ENCODE results near the gene ZNF668.

Gene ZNF668

DNA sequence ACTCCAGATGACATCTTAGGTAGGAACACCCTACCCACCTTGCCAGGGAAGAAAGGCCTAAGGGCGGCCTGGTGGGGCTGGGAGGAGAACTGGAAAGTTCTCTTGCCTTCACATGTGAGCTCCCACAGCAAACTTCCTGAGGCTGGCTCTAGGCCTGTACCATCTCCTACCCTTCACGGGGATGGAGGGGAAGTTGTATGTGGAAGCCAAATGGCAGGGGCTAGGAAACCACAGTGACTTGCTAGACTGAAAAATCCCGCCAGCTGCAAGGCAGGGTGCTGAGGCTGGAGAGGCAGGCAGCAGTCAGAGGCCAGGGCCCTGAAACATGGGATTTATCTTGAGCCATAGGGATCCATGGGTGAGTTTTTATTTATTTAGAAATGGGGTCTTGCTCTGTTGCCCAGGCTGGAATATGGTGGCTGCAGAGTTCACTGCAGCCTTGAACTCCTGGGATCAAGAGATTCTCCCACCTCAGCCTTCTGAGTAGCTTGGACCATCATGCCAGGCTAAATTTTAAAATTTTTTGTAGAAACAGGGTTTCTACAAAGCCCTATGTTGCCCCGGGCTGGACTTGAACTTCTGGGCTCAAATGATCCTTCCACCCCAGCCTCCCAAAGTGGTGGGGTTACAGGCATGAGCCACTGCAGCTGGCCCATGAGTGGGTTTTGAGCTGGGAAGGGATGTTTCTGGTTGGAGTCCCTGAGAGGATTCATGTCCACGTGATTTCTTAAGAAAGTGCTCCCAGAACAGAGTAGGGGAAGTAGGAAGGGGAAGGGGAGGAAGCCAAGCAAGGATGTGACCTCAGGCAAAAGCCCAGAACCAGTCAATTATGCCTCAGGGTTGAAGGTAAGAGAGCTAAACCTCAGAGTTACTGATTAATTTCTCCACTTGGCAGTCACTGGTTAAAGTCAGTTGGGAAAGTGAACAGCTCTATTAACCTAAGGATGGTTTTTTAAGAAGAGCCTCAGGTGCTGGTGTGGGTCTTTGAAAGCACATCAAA lies 39.4 kb upstream of the ZNF668 start:
- peak overlapping the region; percentile 77 for H3K27ac ChIP-seq
- TF ChIP-seq, protein P1, sequence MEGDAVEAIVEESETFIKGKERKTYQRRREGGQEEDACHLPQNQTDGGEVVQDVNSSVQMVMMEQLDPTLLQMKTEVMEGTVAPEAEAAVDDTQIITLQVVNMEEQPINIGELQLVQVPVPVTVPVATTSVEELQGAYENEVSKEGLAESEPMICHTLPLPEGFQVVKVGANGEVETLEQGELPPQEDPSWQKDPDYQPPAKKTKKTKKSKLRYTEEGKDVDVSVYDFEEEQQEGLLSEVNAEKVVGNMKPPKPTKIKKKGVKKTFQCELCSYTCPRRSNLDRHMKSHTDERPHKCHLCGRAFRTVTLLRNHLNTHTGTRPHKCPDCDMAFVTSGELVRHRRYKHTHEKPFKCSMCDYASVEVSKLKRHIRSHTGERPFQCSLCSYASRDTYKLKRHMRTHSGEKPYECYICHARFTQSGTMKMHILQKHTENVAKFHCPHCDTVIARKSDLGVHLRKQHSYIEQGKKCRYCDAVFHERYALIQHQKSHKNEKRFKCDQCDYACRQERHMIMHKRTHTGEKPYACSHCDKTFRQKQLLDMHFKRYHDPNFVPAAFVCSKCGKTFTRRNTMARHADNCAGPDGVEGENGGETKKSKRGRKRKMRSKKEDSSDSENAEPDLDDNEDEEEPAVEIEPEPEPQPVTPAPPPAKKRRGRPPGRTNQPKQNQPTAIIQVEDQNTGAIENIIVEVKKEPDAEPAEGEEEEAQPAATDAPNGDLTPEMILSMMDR (IDR thresholded peaks at IDR 0.05), result no peak
- TF ChIP-seq ZFX (IDR thresholded peaks at IDR 0.05; ENCODE audit: borderline replicate concordance), result no peak

DNA sequence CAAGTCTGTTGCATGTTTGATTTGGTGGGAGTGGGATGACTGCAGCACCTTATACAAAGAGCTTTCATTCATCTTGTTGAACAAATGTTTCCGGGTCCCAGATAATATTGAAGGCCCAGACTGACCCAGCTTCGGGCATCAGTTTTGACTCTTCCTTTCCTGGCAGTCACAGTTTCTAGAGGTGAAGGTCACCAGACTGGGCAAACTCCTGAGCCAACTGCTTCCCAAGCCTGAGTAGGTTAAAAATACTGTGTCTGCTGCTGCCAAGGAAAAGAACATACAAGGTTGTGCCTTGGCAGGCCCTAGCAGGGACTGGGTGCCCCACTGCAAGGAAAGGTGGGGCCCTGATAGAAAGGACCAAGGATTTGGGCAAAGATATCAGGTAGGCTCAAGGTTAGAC lies 38.7 kb upstream of the ZNF668 start:
- H3K27ac ChIP-seq, result peak overlapping the region; percentile 77
- TF ChIP-seq, protein P1 (IDR thresholded peaks at IDR 0.05), result no peak
- no peak for TF ChIP-seq ZFX (IDR thresholded peaks at IDR 0.05; ENCODE audit: borderline replicate concordance)

DNA sequence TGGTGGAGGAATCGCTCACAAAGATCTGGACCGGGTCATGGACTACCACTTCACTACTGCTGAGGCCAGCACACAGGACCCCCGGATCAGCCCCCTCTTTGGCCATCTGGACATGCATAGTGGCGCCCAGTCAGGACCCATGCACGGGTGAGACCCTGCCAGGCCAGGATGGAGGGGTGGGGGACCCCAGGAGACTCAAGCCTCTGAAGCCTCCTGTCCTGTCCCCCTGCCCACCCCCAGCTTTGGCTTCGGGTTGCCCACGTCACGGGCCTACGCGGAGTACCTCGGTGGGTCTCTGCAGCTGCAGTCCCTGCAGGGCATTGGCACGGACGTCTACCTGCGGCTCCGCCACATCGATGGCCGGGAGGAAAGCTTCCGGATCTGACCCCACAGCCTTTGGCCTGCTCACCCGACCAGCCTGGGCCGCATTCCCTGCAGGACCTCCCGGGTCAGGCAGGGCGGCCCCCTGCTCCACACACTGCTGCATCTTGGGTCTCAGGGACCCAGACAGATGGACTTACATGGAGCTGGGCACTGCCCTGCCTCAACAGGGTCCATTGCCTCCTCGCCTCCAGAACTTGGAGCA lies 37.9 kb upstream of the ZNF668 start:
- TF ChIP-seq, protein P1 (IDR thresholded peaks at IDR 0.05), result no peak
- no peak for TF ChIP-seq ZFX (IDR thresholded peaks at IDR 0.05; ENCODE audit: borderline replicate concordance)
- no peak overlapping the region for H3K27ac ChIP-seq

DNA sequence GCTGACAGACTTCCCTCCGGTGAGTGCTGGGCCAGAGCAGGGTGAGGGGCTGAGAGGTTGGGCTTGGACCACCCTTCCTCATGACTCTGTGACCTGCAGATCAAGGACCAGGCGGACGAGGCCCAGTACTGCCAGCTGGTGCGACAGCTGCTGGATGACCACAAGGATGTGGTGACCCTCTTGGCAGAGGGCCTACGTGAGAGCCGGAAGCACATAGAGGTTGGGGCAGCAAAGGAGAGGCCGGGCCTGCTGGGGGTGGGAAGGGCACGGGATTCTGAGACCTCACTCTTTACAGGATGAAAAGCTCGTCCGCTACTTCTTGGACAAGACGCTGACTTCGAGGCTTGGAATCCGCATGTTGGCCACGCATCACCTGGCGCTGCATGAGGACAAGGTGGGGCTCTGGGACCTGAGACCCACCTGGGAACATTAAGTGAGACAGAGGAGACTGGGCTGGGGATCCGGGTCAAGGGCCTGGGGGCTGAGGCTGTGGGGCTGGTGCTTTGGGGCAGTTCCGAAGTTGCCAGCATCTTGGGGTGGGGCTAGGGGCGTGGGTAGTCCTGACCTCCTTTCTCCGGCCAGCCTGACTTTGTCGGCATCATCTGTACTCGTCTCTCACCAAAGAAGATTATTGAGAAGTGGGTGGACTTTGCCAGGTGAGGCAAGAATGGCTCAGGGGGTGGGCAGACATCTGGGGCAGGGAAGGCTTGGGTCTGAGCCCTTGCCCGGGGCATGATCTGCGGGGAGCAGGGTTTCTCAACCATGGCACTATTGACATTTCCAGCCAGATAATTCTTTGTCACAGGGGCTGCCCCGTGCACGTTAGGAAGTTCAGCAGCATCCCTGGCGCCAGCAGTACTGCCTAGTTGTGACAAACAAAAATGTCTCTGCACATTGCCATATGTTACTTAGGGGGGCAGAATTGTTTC lies 36.3 kb upstream of the ZNF668 start:
- TF ChIP-seq, protein P1 (IDR thresholded peaks at IDR 0.05), result no peak
- no peak for TF ChIP-seq ZFX (IDR thresholded peaks at IDR 0.05; ENCODE audit: borderline replicate concordance)
- no peak overlapping the region for H3K27ac ChIP-seq

DNA sequence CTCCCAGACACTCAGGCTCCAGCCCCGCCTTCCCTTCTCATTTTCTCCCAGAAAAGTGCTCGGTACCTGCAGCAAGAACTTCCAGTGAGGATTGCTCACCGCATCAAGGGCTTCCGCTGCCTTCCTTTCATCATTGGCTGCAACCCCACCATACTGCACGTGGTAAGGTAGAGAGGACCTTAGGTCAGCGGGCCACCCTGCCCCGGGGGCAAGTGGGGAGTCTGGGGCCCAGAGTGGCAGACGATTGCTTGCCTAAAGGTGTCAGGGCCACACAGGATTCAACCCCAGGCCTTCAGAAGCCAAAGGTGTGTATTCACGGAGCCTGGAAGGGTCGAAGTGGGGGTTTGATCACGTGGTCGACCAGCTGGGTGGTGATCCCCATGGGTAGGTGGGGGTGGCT lies 35.6 kb upstream of the ZNF668 start:
- 0 out of 2 replicates have a peak overlapping the region, but pooled peaks have one; percentile 69 for H3K27ac ChIP-seq
- TF ChIP-seq, protein P1 (IDR thresholded peaks at IDR 0.05), result no peak
- TF ChIP-seq ZFX (IDR thresholded peaks at IDR 0.05; ENCODE audit: borderline replicate concordance), result no peak

DNA sequence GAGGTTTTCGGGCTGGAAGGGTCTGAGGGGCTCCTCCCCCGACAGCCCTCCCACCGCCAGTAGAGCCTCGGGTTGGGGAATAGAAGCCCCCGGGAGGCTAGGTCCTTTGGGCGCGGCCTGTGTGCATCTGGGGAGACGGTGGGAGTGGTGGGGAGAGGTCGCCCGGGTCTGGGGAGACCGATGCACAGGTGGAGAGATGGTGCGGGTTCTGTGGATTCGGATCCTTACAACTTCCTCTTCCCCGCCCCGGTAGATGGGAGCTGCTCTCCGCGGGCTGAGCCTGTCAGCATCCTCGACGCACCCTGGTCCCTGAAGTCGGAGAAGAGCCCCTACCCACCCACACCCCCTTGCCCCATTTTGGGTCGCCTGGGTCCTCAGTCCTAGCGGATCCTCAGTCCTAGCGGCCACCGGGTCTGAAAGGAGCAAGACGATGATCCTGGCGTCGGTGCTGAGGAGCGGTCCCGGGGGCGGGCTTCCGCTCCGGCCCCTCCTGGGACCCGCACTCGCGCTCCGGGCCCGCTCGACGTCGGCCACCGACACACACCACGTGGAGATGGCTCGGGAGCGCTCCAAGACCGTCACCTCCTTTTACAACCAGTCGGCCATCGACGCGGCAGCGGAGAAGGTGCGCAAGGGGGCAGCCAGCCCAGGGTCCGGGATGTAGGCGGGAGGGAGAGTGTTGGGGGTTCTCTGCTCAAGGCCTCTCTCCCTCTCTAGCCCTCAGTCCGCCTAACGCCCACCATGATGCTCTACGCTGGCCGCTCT lies 34.9 kb upstream of the ZNF668 start:
- peak overlapping the region; percentile 69 for H3K27ac ChIP-seq
- TF ChIP-seq ZFX (IDR thresholded peaks at IDR 0.05; ENCODE audit: borderline replicate concordance), result no peak
- TF ChIP-seq, protein P1 (IDR thresholded peaks at IDR 0.05), result no peak

Data from 22Rv1 (cell line).